Regular cardiac myocyte (primary cell): Measurements from ENCODE around the gene GLO1. TPM values are rescaled to one million over a fixed set of nuclear protein-coding genes. Genes with fewer than 3 reads are reported as not detected.

Experiments used
- total RNA-seq: library from RNA; depleted of rRNA; stranded (reverse); fragments of >200 nt; gene quantifications from 2 replicates; pipeline ENCODE4 v1.2.3, GENCODE V29; 2014

GLO1 gene
- 120 and 123 TPM in 2 replicates for total RNA-seq

DNA sequence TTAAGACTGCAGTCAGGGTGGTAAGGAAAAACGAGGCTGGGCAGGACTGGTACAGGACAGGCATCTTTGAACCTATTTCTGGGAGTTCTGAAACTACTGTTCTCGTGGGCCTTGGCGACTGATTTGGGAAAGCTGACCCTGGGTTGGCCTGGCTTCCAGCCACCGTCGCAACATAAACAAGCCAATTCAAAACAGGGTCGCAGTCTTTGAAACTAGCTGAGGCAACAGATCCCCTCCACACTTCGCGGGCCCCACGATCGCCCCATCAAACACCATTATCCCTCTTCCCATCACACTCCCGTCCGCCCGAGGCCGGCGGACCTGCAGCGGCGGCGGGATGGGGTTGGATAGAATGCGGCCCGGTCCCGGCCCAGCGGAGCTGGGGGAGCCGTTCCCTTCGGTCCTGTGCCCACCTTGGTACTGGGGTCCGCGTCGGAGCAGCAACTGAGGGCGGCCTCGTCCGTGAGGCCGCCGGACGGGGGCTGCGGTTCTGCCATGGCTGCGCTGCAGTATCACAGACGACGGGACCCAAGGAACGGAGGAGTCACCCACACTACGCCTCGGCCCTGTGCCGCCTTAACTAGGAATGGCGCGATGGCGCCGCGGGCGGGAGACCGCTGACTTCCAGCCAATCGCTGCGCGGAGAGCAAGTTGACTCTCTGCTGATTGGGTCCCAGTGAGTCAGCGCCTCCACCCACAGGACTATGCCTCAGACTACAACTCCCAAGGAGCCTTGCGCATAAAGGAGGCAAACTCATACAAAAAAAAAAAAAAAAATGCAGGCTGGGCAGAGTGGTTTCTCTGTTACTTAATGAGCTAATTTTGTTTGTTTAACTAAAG, at the start of gene GLO1:
GLO1 (minus strand) TSS at position 588 of the 840 bp plus-strand sequence; CDS start at position 497, 91 bp downstream.

DNA sequence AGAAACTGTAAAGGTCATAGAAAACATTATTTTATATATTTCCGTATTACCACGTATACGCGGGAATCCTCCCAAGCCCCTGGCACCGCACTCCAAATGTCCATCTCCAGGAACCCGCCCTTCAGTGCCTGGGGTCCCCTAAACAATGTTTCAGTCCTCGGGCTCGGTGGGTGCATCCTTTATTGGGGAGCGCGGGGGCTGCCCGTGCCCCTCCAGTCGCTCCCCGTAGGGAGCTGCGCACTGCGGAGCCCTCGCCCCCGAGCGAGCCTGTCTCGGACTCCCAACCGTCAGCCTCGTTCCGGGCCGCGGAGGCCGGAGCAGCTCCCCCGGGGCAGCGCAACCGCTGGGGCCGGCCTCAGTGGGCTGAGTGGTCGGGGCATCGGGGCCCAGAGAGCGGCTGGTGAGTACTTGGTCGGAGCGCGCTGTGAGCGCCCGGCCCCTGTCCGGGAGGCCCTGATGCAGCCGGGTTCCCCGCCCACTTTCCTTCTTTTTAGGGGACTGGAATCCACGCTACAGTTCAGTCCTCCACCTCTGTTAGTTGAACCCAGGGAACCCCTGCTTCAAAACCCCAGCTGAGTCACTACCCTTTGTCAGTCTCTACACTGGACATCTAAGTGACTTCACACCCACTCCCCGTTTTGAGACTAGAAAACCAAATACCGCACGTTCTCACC, 12.2 kb upstream of the GLO1 start, which contains the start of gene DNAH8:
DNAH8 (plus strand) TSS at position 296 of the 674 bp plus-strand sequence. CDS start 7,499 bp downstream, outside the sequence.

GRCh38 chr6:38639498-38640215, 63.3 kb downstream of the GLO1 start, which contains the start of gene BTBD9:
TSS of gene BTBD9 (minus strand) at chr6:38639929.

Other genes starting within 250 kb of the GLO1 start
- 8.8 and 18.3 TPM in 2 replicates for gene BTBD9, start 63.2 kb downstream of the GLO1 start, total RNA-seq
- under 0.01 TPM in 1 of 2 replicates, not detected in the other for gene DNAH8, start 12.2 kb upstream of the GLO1 start, total RNA-seq